ENCODE data around the gene DENND4C.

DNA sequence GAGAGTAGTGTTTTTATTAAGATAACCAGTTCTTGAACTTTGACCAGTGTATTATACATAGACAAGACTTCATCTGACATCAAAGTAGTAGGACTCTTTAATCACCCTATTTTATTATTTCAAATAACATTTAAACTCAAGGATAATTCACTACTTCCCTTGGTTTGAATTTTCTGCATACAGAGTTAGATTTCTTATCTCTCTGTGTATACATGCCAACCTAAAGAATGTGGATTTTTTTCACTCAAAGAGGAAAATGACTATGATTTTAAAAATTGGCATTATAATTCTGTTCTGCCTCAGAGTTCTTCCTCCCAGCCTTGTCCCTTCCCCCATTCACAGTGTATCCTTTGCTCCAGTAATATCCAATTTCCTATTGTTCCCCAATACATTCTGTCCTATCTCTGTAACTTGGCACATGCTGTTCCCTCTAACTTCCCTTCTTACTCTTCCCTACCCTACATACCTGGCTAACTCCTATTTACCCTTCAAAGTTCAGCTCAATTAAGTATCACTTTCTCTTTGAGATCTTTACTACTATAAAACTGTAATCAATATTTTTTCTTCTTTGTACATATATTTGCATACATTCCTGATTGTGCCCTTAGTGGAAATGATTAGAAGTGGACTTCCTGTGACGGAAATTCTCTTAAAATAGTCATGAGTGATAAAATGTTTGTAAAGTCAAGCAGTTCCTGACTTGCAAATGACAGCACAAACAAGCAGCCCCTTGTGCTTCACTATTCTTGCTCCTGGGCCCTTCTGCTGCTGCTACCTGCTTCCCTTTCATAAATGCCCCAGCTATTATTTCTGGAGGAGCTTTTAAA, 38.1 kb upstream of the DENND4C start:
- TF ChIP-seq POLR2A (IDR thresholded peaks at IDR 0.05; ENCODE audit: low read depth, low read length) (no peak), RAD21 (IDR thresholded peaks at IDR 0.05; ENCODE audit: low read length) (no peak), RCOR1 (IDR thresholded peaks at IDR 0.05; ENCODE audit: insufficient replicate concordance, low read length) (no peak), CHD1 (IDR thresholded peaks at IDR 0.05; ENCODE audit: low read depth, low read length) (no peak)
- TF ChIP-seq, protein P1, sequence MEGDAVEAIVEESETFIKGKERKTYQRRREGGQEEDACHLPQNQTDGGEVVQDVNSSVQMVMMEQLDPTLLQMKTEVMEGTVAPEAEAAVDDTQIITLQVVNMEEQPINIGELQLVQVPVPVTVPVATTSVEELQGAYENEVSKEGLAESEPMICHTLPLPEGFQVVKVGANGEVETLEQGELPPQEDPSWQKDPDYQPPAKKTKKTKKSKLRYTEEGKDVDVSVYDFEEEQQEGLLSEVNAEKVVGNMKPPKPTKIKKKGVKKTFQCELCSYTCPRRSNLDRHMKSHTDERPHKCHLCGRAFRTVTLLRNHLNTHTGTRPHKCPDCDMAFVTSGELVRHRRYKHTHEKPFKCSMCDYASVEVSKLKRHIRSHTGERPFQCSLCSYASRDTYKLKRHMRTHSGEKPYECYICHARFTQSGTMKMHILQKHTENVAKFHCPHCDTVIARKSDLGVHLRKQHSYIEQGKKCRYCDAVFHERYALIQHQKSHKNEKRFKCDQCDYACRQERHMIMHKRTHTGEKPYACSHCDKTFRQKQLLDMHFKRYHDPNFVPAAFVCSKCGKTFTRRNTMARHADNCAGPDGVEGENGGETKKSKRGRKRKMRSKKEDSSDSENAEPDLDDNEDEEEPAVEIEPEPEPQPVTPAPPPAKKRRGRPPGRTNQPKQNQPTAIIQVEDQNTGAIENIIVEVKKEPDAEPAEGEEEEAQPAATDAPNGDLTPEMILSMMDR (conservative IDR thresholded peaks at IDR 0.05; ENCODE audit: low read depth, low read length), result no peak

All from IMR-90 (cell line).